Body of pancreas (tissue), 4 donors: ENCODE measurements around the gene PRCP.

Experiments
- CTCF ChIP-seq, 7 experiments: fragments of 450-650 bp in 4 of 7; fragments of 200-600 bp in 3 of 7; sonication (generic) in 3 of 7; IDR thresholded peaks; one replicate each; pipeline ENCODE4 v1.5.1; 2016 to 2019; ENCODE audit warnings: antibody characterized with exemption in 7 of 7
- POLR2A ChIP-seq, 3 donors: fragments of 450-650 bp; IDR thresholded peaks; one replicate each; pipeline ENCODE4 v1.6.1; 2016; ENCODE audit warnings: antibody characterized with exemption in 3 of 3, mild to moderate bottlenecking in 2 of 3

- TF ChIP-seq CTCF (IDR thresholded peaks at IDR 0.05) (no peak), POLR2A (IDR thresholded peaks at IDR 0.05) (no peak)
These were observed 84.8 kb downstream of the PRCP start for GRCh38 chr11:82815406-82815805.
